Mesothelial cell of epicardium (in vitro differentiated cells): ENCODE results near the gene PROSER2. TPM values are rescaled to one million over a fixed set of nuclear protein-coding genes. Genes with fewer than 3 reads are reported as not detected.
A peak's percentile ranks its signal among the peaks of the same experiment; 100 is the strongest.

ENCODE experiments used
- DNase-seq, 2 experiments: peaks; one replicate each; pipeline ENCODE4 v3.0.0; 2021; ENCODE audit warnings: low spot score in 2 of 2; ENCODE audit not compliant: unreplicated experiment in 2 of 2
- H3K27ac Mint-ChIP-seq: 2 replicates; pipeline ENCODE4 v1.8.0; 2021; ENCODE audit warnings: mixed read lengths
- H3K27me3 Mint-ChIP-seq: 2 replicates; pipeline ENCODE4 v1.8.0; 2021; ENCODE audit warnings: low read depth, mixed read lengths
- H3K36me3 Mint-ChIP-seq: 2 replicates; pipeline ENCODE4 v1.8.0; 2021; ENCODE audit warnings: mixed read lengths
- H3K4me1 Mint-ChIP-seq: 2 replicates; pipeline ENCODE4 v1.8.0; 2021; ENCODE audit warnings: mixed read lengths
- H3K4me3 Mint-ChIP-seq: 2 replicates; pipeline ENCODE4 v1.8.0; 2021; ENCODE audit warnings: mild to moderate bottlenecking, moderate library complexity, mixed read lengths
- H3K9me3 Mint-ChIP-seq: 2 replicates; pipeline ENCODE4 v1.8.0; 2021; ENCODE audit warnings: mixed read lengths
- CTCF ChIP-seq: fragments of 200-600 bp; sonication (generic); IDR thresholded peaks from one replicate; pipeline ENCODE4 v1.5.0; 2021; ENCODE audit warnings: antibody characterized with exemption; ENCODE audit not compliant: unreplicated experiment
- total RNA-seq: library from RNA; stranded (reverse); gene quantifications from 3 replicates; pipeline ENCODE4 v1.2.1, GENCODE V29; 2021

Gene PROSER2
- total RNA-seq, 1 donor from 2014 or later: 17.8 TPM

GRCh38 chr10:11797281-11797680 lies 25.9 kb upstream of the PROSER2 start:
- no peak for TF ChIP-seq CTCF
- Mint-ChIP-seq H3K4me3 (no peak overlapping the region), H3K27me3 (no peaks in the 10 kb centered on the region), H3K9me3 (no peaks in the 10 kb centered on the region), H3K36me3 (no peaks in the 10 kb centered on the region), H3K27ac (no peak overlapping the region), H3K4me1 (peaks cover 26% of the 10 kb centered on the region)
- no peak for DNase-seq

- Mint-ChIP-seq H3K4me1 (peaks cover 26% of the 10 kb centered on the region), H3K27me3 (no peaks in the 10 kb centered on the region), H3K27ac (no peak overlapping the region), H3K9me3 (no peaks in the 10 kb centered on the region), H3K4me3 (no peak overlapping the region), H3K36me3 (no peaks in the 10 kb centered on the region)
- DNase-seq: no peak
- TF ChIP-seq CTCF: no peak
These were observed 25.1 kb upstream of the PROSER2 start for GRCh38 chr10:11797847-11798633.

GRCh38 chr10:11798845-11799735 lies 24.1 kb upstream of the PROSER2 start:
- no peaks in the 10 kb centered on the region for H3K27me3 Mint-ChIP-seq
- H3K36me3 Mint-ChIP-seq: no peaks in the 10 kb centered on the region
- no peaks in the 10 kb centered on the region for H3K9me3 Mint-ChIP-seq
- TF ChIP-seq CTCF: no peak
- peak overlapping the region; percentile 22 for H3K27ac Mint-ChIP-seq
- DNase-seq: no peak
- H3K4me3 Mint-ChIP-seq: no peak overlapping the region
- H3K4me1 Mint-ChIP-seq: peaks cover 20% of the 10 kb centered on the region

GRCh38 chr10:11799736-11800080 lies 23.4 kb upstream of the PROSER2 start:
- no peaks in the 10 kb centered on the region for H3K9me3 Mint-ChIP-seq
- no peaks in the 10 kb centered on the region for H3K27me3 Mint-ChIP-seq
- TF ChIP-seq CTCF: no peak
- H3K36me3 Mint-ChIP-seq: no peaks in the 10 kb centered on the region
- DNase-seq: no peak
- no peak overlapping the region for H3K27ac Mint-ChIP-seq
- H3K4me1 Mint-ChIP-seq: peaks cover 19% of the 10 kb centered on the region
- H3K4me3 Mint-ChIP-seq: no peak overlapping the region

- no peak overlapping the region for H3K4me3 Mint-ChIP-seq
These were observed 18.8 kb upstream of the PROSER2 start for GRCh38 chr10:11804336-11804735.

More at GRCh38 chr10:11804336-11804735, 18.8 kb upstream of the PROSER2 start:
- no peaks in the 10 kb centered on the region for H3K36me3 Mint-ChIP-seq
- H3K27me3 Mint-ChIP-seq: no peaks in the 10 kb centered on the region
- TF ChIP-seq CTCF: no peak
- H3K27ac Mint-ChIP-seq: no peak overlapping the region
- H3K4me1 Mint-ChIP-seq: peaks cover 14% of the 10 kb centered on the region
- DNase-seq: no peak
- H3K9me3 Mint-ChIP-seq: no peaks in the 10 kb centered on the region
